RWPE1 (cell line): ENCODE results near the gene PHF20.

Source experiments
- CTCF ChIA-PET: fragments of 350-600 bp; sonication (Branson Sonifier 250); formaldehyde crosslinking; extraction: SDS; loops from one replicate; lab custom pipeline; 2021; lab: Yijun Ruan, JAX
- POLR2A ChIA-PET: fragments of 400-600 bp; formaldehyde crosslinking; extraction: SDS; loops from one replicate; lab custom pipeline; 2020; ENCODE audit warnings: antibody characterized with exemption; ENCODE audit not compliant: low non-redundant PET; lab: Yijun Ruan, JAX
- DNase-seq: peaks from one replicate; pipeline ENCODE4 v3.0.0; 2012; ENCODE audit warnings: low spot score
- H3K27ac ChIP-seq: fragments of 450-650 bp; 2 replicates; pipeline ENCODE4 v1.5.1; 2017
- CTCF ChIP-seq: fragments of 450-650 bp; conservative IDR thresholded peaks from 2 replicates; pipeline ENCODE4 v1.5.1; 2017; ENCODE audit warnings: low read depth, mild to moderate bottlenecking

Gene PHF20

GRCh38 chr20:35971981-35972380 lies 200.2 kb downstream of the PHF20 start:
- no peak for TF ChIP-seq CTCF
- POLR2A ChIA-PET: no interaction called here
- no peak for DNase-seq
- CTCF ChIA-PET: interaction anchor here (0.6 to 0.8 kb wide), 2 partner anchors 169 to 453 kb away, joined by 3 read pairs; no protein-coding TSS in a partner anchor
- no peak overlapping the region for H3K27ac ChIP-seq

GRCh38 chr20:35972462-35972861 lies 200.6 kb downstream of the PHF20 start:
- H3K27ac ChIP-seq: no peak overlapping the region
- no peak for TF ChIP-seq CTCF
- no peak for DNase-seq
- CTCF ChIA-PET: interaction anchor here (0.6 to 1.6 kb wide), 2 partner anchors 18 to 453 kb away, joined by 3 to 7 read pairs; partner anchors contain the start of gene SCAND1
- POLR2A ChIA-PET: no interaction called here

- no peak for DNase-seq
- TF ChIP-seq CTCF: no peak
- POLR2A ChIA-PET: no interaction called here
- H3K27ac ChIP-seq: no peak overlapping the region
- CTCF ChIA-PET: interaction anchor here (1.6 kb wide), 1 partner anchor 20 kb away, joined by 7 read pairs; the partner anchor contains the start of gene SCAND1
These were observed 202.4 kb downstream of the PHF20 start for GRCh38 chr20:35974256-35974655.

GRCh38 chr20:35975576-35976373 lies 204.0 kb downstream of the PHF20 start:
- TF ChIP-seq CTCF: no peak
- DNase-seq: no peak
- no peak overlapping the region for H3K27ac ChIP-seq
- ChIA-PET POLR2A (no interaction called here), CTCF (interaction anchor here (0.8 to 2.4 kb wide), 4 partner anchors 17 to 163 kb away, joined by 3 to 8 read pairs (median 6); partner anchors contain the start of gene SCAND1)

- no peak for TF ChIP-seq CTCF
- POLR2A ChIA-PET: no interaction called here
- no peak for DNase-seq
- CTCF ChIA-PET: interaction anchor here (0.6 to 0.9 kb wide), 2 partner anchors 24 to 178 kb away, joined by 3 read pairs; no protein-coding TSS in a partner anchor
- no peak overlapping the region for H3K27ac ChIP-seq
These were observed 206.3 kb downstream of the PHF20 start for GRCh38 chr20:35978041-35978513.

GRCh38 chr20:35979544-35979943 lies 207.7 kb downstream of the PHF20 start:
- H3K27ac ChIP-seq: no peak overlapping the region
- DNase-seq: no peak
- ChIA-PET CTCF (interaction anchor here (0.6 to 4.1 kb wide), 5 partner anchors 11 to 507 kb away, joined by 3 to 16 read pairs (median 4); partner anchors contain the start of gene SCAND1), POLR2A (no interaction called here)
- TF ChIP-seq CTCF: no peak
